HG03159 (cell line): ENCODE data around the gene OR13C3.
"Not testable (repeated sequence)": the region's sequence is repeated elsewhere in the genome, so short reads cannot be mapped to it uniquely, and the experiment has no call there.

ENCODE experiments used
- ATAC-seq: cut with Tn5 transposase; IDR thresholded peaks from one replicate; pipeline ENCODE4 v1.9.1; 2021; ENCODE audit warnings: mild to moderate bottlenecking, moderate library complexity; ENCODE audit not compliant: unreplicated experiment

Gene OR13C3

DNA sequence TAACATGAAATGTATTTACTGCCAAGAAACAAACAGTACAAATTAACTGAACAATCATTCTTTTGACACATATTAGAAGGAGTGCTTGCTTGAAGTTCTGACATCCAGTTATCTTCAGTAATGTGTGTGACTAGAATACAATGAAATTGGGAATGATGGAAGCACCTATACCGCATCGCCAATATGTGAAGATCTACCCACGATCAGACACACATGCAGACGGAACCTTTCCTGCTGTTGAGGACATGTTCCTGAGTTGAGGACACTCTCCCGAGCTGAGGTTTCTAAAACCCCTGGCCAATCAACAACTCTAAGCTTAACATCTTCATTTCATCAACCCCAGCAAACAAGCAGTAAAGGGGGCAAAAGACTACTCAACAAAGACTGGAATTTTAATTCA lies at the start of gene OR13C3:
Gene OR13C3 (minus strand): TSS at position 101 of the 400 bp plus-strand sequence. CDS start 133 bp downstream, outside the sequence.
- ATAC-seq, result no peak

DNA sequence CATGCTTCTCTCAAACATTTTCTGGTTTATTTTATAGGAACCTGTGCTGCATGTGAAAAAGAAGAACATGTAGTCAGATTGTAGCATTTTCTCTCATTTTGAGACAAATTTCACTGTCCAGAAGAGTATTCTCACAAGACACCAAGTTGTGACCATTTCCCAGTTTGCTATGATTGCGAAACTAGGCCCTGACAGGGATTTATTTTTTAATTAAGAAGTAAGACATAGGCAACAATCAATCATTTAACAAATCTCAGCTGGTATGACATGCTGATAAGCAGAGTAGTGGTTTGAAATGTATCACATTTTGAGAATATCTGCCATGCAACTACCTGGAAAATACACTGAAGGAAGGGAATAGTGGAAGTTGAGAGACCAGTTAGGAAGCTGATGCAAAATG lies 43.9 kb upstream of the OR13C3 start:
- no peak for ATAC-seq

- ATAC-seq, result no peak
Measured at GRCh38 chr9:104577263-104577662, 40.6 kb upstream of the OR13C3 start.

GRCh38 chr9:104575456-104575855 lies 38.8 kb upstream of the OR13C3 start:
- ATAC-seq, result no peak

DNA sequence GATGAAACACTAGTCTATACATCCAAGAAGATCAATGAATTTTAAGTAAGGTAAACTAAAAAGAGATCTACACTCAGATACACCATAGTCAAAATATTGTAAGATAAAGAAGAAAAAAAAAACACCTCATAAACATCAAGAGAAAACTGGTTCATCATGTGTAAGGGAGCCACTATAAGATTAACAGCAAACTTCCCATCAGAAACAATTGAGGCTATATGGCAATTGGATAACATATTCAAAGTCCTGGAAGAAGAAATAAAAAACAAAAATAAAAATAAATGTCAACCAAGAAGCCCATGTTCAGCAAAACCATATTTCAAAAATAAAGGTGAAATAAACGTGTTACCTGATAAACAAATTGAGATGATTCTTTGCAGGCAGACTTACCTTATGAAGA lies 36.0 kb upstream of the OR13C3 start:
- no peak for ATAC-seq

DNA sequence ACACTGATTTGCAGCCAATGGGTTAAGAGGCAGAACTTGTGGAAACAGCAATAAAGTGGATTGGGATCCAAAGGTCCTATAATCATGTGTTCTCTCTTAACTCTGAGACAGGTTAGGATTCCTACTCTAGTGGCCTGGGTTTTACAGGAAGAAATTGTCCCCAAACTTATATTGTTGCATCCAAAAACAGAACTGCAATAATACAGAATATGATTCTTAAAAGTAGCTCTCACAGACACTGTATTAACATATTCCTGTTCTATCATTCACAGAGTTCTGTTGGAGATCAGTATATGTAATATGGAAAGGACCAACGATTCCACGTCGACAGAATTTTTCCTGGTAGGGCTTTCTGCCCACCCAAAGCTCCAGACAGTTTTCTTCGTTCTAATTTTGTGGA lies 32.2 kb upstream of the OR13C3 start, which contains the start of gene OR13C8:
Gene OR13C8 (plus strand): TSS at position 301 of the 400 bp plus-strand sequence. CDS start 0 bp downstream, at position 301.
- no peak for ATAC-seq

DNA sequence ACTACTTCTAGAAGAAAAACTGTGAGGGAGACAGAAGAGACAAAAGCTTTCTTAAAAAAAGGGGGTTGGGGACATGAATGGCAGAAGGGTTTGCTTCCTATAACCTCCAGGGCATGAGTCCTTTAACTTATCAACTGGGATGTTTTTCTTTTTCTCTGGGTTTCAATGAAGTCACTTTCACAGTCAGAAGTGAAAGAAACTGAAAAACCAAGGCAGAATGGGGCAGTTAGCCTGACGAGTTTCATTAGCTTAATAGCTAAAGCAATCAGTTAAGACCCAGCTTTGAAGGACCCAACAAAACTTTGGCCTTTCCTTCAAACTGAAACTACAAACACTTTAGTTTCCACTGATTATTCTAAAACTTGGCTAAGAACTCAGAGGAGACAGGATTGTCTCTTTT lies 27.7 kb upstream of the OR13C3 start:
- ATAC-seq, result no peak

DNA sequence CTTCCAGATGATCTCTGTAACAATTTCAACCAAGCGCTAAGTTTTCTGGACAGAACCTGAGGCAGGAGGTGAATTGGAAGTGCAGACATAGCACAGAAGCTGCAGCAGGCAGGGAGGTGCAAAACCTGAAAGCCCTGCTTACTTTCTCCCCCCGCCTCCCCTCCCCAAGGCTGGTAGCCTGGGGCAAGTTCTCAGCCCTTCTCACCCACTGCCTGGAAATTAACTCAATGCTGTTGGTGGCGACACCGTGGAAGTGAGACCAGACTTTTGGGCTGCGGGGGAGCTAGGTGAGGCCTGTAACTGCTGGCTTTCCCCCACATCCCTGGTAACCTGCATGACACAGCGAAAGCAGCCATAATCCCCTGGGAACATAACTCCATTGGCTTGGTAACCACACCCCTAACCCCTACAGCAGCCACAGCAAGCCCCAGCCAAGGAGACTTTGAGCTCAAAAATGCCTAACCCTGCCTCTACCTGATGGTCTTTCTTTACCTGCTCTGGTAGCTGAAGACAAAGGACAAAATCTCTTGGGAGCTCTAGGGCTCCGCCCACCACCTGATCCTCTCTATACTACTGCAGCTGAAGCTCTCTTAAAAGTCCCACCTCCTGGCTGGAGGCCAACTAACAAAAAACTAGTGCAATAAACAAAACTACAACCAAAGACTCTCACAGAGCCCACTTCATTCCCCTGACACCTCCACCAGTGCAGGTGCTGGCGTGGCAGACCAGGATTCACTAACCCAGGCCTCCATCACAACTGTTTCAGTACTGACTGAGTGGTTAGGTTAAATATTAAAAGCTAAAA lies 20.4 kb upstream of the OR13C3 start:
- ATAC-seq, result no peak

DNA sequence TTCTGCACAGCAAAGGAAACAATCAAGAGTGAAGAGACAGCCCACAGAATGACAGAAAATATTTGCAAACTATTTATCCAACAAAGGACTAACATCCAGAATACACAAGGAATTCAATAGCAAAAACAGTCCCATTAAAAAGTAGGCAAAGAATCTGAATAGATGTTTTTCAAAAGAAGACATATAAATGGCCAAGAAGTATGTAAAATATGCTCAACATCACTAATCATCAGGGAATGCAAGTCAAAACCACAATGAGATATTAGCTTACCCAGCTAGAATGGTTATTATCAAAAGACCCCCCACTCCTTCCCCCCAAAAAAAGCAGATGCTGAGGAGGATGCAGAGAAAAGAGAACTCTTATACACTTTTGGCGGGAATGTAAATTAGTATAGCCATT lies 18.9 kb upstream of the OR13C3 start:
- no peak for ATAC-seq

DNA sequence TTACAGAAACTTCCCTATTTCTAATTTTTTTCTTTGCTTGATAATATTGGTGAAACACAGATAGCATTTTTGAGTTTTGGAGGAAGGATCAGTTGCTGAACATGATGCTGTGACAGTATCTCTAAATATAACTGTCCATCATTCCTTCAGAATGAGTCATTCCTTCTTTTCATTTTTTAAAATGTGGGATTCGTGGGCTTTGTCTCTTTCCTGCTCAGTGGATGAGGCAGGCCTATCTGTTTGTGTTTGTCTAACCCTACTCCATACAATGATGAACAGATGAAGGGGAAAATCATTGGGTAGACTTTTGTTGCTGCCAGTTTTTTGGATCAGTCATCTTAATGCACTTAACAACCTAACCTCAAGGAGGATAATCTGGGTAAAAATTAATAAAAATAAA lies 16.6 kb upstream of the OR13C3 start:
- no peak for ATAC-seq

GRCh38 chr9:104544644-104545043 lies 8.0 kb upstream of the OR13C3 start:
- ATAC-seq, result no peak

- no peak for ATAC-seq
Measured at GRCh38 chr9:104539275-104539674, 2.6 kb upstream of the OR13C3 start.

DNA sequence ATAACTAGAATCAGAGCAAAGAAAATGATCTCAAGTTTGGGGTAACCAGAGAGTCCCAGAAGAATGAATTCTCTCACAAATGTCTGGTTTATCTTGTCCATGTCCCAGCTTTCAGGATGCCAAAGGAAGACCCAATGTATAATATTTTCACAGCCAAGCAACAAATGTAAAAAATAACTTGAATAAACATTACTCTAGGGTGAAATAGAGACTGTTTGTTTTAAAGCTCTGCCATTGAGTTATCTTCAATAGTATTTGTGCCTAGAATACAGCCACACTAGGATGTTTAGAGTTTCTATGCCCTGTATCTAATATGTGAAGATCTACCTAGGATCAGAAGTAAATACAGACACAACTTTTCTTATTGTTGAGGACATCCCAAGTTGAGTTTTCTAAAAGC lies 9.5 kb downstream of the OR13C3 start, which contains the start of gene OR13C4:
Gene OR13C4 (minus strand): TSS at position 101 of the 400 bp plus-strand sequence. CDS start 0 bp downstream, at position 101.
- no peak for ATAC-seq

DNA sequence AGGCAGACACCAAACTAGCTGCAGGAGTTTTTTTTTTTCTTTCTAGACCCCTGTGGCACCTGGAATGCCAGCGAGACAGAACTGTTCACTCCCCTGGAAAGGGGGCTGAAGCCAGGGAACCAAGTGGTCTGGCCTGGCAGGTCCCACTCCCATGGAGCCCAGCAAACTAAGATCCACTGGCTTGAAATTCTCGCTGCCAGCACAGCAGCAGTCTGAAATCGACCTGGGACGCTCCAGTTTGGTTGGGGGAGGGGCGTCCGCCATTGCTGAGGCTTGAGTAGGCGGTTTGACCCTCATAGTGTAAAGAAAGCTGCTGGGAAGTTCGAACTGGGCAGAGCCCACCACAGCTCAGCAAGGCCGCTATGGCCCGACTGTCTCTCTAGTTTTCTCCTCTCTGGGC lies 16.4 kb downstream of the OR13C3 start:
- not testable (repeated sequence) for ATAC-seq

GRCh38 chr9:104514901-104515300 lies 21.8 kb downstream of the OR13C3 start:
- no peak for ATAC-seq

DNA sequence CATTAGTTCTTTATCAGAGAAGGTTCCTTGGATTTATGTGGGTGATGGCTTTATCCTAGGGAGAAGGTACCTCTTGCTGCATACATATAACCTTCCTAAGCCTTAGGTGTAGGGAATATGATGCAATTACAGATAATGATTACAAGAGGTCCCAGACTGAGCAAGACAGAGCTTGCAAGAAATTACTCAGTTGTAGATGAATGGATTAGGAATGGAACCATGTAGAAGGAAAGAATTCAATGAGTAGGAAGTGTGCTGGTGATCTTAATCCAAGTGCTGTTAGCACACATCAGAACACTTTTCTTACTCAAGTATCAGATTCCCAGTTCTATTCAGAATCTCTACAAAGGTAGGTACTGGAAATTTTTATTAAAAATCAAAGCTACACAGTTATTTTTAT lies 30.1 kb downstream of the OR13C3 start:
- no peak for ATAC-seq

DNA sequence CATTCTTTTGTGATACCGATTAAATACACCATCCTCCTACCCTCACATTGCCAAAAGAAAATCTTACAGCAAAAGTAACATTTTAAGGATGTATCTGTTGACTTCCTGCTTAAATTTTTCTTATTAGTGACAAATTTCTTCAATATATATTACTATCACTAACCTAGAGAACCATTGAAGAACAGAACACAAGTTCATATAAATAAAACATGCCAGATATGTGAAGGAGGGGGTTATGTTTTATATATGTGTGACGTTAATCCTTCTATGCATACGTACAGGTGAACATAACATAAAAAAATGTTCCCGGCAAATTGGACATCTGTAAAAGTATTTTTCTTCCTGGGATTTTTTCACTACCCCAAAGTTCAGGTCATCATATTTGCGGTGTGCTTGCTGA lies 32.7 kb downstream of the OR13C3 start, which contains the start of gene OR13F1:
Gene OR13F1 (plus strand): TSS at position 301 of the 400 bp plus-strand sequence. CDS start 0 bp downstream, at position 301.
- ATAC-seq, result no peak

DNA sequence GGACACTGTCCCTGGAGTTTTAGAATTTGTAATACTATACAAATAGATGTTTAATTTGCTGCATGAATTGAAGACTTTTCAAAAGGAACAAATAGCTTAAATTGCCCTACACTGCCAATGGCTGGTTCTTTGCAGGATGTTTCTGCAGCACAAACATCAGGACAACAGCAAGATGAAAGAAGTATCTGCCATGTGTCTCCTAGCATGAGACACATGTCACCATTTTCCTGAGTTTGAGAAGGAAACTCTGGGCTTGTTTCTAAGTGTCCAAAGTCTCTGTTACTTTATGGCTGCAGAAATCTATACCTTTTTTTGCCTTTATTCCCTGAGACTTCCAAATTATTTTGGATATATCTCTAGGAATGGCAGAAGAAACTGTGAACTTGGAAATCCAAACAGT lies 33.2 kb downstream of the OR13C3 start:
- no peak for ATAC-seq

GRCh38 chr9:104494808-104495207 lies 41.8 kb downstream of the OR13C3 start:
- ATAC-seq, result no peak
